GM23248 (cell line): ENCODE measurements around the gene ARAP1.

Source experiments
- EZH2 ChIP-seq: fragments of 200-600 bp; sonication (generic); IDR thresholded peaks from 2 replicates; pipeline ENCODE4 v1.6.1; 2018; ENCODE audit warnings: antibody characterized with exemption, mild to moderate bottlenecking; ENCODE audit not compliant: insufficient read depth, poor library complexity, severe bottlenecking
- EZH2phosphoT487 ChIP-seq: fragments of 200-600 bp; sonication (generic); IDR thresholded peaks from 2 replicates; pipeline ENCODE4 v1.6.1; 2018; ENCODE audit warnings: antibody characterized with exemption, moderate library complexity, mild to moderate bottlenecking, low read depth; ENCODE audit not compliant: insufficient read depth

DNA sequence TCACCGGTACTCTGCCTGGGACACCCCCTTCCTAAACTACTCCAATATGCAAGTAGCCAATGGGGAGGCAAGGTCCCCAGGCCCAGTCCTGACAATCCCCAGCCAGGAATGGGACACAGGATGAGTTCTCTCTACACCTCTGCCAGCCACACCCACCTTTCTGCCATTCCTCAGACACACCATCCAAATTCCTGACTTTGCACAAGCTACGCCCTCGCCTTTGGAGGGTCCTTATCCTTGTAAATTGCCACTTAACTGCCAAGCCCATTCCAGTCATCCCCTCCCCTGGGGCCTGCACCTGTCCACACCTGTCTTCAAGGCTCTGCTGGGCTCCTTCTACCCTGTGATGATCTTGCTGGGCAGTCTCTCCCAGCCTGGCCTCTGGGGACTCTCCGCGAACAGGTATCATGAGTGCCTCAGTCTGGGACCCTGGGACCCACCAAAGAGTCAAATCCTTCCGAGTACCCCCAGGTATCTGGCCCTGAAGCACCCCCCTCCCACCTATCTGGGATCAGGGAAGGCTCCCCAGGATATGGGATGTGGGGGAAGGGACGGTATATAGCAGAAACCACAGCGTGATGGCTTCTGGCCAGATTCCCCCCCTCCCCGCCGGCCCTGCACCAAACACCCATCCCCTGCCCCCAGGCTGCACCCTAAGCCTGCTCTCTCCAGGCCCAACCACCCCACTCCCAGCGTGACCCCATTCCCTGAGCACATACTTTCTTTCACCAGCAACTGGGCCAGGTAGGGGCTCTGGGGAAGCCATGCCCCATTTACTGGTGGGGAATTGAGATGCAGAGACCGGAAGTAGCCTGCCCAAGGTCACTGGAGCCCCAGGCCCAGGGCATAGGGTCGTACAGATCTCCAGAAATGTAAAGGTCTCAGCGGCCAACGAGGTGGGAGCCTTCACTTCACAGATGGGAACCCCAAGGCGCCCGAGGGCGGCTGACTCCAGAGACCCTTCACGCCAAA is 806 bp downstream of the ARAP1 start:
- no peak for TF ChIP-seq EZH2phosphoT487
- no peak for TF ChIP-seq EZH2
